Endothelial cell of umbilical vein (primary cell): ENCODE data around the gene UNC5C.

Source experiments
- CTCF ChIP-seq, 2 donors: IDR thresholded peaks; 1 replicate in 1 of 2; 2 replicates in 1 of 2; pipeline ENCODE4 v1.5.1; 2011; ENCODE audit warnings: low read length in 2 of 2, mild to moderate bottlenecking in 2 of 2, moderate library complexity in 2 of 2, control low read depth in 1 of 2, inconsistent platforms in 1 of 2, low read depth in 1 of 2; ENCODE audit not compliant: insufficient read depth in 1 of 2; ENCODE audit errors: extremely low read depth in 1 of 2
- EZH2 ChIP-seq: IDR thresholded peaks from 2 replicates; pipeline ENCODE4 v1.6.1; 2012; ENCODE audit warnings: borderline replicate concordance, low read depth, mild to moderate bottlenecking, moderate library complexity, low read length, inconsistent platforms; ENCODE audit not compliant: severe bottlenecking
- POLR2A ChIP-seq: IDR thresholded peaks from 2 replicates; pipeline ENCODE4 v1.6.1; 2012; ENCODE audit warnings: low read depth, mild to moderate bottlenecking, control low read depth, low read length
- POLR2AphosphoS5 ChIP-seq: IDR thresholded peaks from 2 replicates; pipeline ENCODE4 v1.6.1; 2012; ENCODE audit warnings: low read depth, mild to moderate bottlenecking, control low read depth, low read length, moderate library complexity; ENCODE audit not compliant: insufficient read depth

- TF ChIP-seq POLR2AphosphoS5, result no peak
- TF ChIP-seq CTCF (IDR thresholded peaks at IDR 0.05; ENCODE audit: extremely low read depth in 1 of 2, insufficient read depth in 1 of 2, low read depth in 1 of 2, low read length in 2 of 2), result no peak
- TF ChIP-seq EZH2, result no peak
- no peak for TF ChIP-seq POLR2A
These were observed 133.4 kb downstream of the UNC5C start for GRCh38 chr4:95415346-95415771.
